GM19193 (cell line): ENCODE results near the gene CARS1.

Experiments used
- POLR2A ChIP-seq: IDR thresholded peaks from 4 replicates; pipeline ENCODE4 v1.6.1; 2011; ENCODE audit not compliant: insufficient read depth, insufficient read length; ENCODE audit errors: extremely low read depth

CARS1 gene

DNA sequence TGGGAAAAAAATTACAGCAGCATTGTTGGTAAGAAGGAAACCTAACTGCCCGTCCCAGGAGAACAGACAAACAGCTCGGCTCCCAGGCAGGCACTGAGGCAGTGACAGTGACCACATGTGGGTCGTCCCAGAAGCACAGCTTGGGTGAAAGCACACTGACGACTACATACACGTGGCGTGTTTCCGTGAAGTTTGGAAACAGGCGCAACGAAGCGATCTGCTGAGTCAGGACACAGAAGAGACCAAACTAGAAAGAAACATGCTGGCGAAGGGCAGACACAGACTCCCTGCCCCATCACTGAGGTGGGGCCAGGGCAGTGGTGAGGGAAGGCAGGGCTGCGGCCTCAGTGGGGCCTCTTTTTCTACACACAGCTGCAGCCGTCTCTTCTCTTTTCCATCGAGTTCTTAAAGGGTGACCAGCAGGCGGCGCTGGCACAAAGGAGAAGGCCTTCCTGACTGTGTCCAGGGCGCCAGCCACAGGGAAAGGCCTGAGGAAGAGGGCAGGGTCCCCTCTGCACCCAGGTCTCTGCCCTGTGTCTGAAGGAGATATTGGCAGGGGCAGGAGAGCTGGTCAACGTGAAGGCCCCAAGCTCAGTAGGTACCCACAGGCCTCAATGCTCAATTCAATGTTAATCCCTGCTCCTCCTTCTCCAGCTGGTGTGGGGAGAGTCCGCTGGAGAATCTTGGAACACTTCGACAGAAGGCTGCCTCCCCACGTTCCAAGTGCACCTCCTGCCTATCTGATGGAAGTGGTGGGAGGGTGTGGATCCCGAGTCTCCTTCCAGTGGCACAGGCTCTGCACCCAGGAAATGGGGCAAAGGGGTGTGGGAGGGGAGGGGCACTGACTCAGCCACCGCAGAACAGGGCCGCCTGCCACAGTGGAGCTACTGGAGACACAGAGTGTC lies 19.9 kb downstream of the CARS1 start:
- no peak for TF ChIP-seq POLR2A

DNA sequence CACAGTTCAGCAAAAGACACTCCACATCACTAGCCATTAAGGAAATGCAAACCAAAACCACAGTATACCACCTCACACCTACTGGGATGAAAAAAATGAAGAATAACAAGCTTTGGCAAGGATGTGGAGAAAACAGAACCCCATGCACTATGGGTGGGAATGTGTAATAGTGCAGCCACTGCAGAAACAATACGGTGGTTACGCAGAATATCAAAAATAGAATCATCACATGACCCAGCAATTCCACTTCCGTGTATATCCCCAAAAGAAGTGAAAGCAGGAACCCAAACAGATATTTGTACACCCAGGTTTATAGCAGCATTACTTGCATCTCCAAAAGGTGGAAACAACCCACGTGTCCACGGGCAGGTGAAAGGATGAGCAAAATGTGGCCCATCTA lies 20.8 kb downstream of the CARS1 start:
- no peak for TF ChIP-seq POLR2A

DNA sequence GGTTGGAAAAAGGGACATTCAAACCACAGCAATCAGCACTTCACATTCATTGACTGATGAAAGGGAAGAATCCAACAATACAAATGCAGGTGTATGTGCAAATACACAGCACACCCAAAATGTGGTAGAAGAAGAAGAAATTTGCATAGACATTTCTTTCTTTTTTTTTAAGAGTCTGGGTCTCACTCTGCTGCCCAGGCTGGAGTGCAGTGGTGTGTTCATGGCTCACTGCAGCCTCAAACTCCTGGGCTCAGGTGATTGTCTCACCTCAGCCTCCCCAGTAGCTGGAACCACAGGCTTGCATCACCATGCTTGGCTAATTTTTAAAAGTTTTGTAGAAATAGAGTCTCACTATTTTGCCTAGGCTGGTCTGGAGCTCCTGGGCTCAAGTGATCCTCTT lies 21.9 kb downstream of the CARS1 start:
- TF ChIP-seq POLR2A = no peak

DNA sequence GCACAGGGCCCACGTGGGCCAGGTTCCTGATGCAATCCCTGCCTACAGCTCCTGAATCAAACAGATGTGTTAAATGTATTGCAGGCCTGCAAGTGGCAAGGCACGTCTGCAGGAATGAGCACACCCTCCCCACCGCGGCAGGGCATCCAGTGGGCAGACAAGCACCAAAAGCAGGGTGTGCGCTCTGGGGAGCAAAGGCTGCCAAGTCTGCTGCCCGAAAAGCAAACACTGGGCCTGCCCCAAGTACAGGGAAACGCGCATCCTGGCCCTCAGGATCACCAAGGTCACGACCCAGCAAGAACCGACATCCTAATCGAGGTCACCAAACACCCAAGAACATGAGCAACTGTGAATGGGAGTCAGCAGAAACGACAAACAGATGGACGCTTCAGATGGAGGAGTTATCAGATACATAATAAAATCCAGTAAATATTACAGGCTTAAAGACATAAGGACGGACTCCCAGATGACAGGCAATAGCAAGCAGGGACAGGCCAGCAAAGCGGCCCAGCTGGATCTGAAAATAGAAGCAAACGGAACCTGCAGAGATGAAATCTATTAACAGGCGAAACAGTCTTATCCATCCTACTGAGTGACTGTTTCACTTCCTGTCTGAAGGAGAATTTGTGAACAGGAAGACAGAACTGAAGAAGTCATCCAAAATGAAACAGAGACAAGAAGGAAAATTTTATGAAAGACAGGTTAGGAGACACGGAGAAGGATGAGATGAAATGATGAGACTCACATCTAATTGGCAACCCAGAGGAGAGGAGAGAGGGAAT lies 26.7 kb downstream of the CARS1 start:
- TF ChIP-seq POLR2A = no peak

DNA sequence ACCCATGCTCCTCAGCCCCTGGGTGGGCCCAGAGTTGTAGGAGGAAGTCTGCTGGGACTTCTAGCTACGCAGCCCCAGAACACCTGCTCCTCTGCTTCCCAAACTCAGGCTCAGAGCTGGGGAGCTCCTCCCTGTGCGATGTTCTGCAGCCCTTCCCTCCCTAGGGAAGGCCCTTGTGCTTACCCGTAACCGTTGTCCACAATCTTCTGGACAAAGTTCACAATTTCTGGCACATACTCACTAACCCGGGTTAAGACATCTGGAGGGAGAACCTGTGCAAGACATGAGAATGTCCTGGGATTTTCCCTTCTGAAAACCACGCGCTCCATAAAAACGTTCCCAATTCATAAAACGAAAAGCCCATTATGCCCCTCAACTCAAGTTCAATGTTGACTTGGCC lies 28.4 kb downstream of the CARS1 start:
- TF ChIP-seq POLR2A = no peak

DNA sequence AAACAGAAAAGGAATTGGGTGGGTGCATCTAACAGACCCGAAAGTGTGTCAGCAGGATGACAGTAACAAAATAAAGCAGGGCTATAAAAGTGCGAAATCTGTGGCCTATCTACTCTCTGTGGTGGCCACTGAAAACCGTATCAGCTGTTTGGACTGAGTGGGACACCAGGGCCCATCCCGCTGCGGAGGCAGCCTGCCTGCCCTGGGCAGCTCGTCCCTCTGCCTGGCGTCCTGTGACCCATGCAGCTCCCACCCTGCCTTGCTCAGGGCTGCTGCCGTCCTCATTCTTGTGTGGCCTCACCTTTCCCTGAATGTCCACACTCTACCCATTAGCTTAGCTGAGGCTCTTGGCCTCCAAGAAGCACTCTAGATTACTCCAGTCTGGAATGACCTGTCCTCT lies 30.4 kb downstream of the CARS1 start:
- TF ChIP-seq POLR2A = no peak

DNA sequence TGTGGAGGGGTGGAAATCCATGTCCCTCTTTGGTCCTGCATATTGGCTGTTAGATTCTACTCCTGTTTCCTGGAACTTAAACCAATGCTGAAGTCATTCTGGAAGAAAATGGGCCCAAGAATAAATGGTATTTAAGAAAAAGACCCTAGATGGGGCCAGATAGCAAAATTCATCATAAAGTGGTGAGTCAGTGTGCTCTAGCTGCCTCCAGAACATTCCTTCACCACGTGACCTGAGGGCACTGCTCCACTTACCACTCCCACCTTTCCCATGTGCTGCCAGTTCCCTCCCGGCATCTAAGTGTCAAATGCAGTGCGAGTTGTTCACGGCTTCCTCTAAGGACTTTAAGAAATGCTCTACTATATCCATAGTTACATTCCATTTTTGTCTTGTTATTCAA lies 34.2 kb downstream of the CARS1 start:
- TF ChIP-seq POLR2A = no peak

DNA sequence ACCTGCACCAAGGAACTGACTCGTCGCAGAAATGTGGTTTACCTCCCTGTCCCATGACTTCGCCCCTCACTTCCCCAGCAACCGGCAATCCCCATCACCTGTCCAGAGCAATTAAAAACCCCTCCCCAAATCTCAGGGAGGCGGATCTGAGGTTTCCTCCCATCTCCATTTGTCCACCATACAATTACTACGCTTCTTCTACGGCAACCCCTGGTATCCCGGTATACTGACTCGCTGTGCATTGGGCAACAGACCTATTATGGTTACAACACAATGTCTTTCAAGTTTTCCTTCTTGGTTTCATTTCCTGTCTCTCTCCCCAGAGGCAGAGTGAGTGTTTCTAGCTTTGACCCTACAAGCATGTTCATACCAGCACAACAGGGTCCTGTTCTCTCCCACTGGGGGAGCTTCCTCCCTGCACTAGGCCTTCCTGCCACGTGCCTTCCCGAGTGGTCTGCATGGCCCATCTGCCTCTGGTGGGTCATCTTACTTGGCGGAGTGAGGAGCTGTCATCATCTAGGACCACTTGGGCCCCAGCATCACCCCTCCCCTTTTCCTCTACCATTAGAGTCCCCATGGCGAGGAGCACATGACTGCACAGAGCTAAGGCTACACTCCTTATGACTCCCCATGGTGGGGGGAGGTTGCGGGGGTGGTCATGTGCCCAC lies 34.8 kb downstream of the CARS1 start:
- TF ChIP-seq POLR2A = no peak

DNA sequence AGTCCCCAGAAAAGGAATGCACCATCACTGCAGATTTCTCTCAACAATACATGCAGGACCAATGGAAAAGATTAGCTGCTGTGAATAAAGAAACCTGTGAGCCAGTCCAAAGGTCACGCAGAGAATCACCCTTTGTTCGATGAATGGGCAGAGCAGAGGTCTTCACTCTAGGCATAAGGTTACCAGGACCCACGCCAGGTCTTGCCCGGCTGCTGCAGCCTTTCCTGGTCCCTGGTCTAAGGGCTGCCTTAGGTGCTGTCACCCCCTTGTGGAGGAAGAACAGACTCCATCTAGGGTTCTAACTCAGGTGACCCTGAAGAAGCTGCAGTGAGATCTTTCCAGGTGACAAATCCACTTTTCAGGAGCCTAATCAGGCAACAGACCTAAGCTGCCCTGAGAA lies 36.1 kb downstream of the CARS1 start:
- no peak for TF ChIP-seq POLR2A

DNA sequence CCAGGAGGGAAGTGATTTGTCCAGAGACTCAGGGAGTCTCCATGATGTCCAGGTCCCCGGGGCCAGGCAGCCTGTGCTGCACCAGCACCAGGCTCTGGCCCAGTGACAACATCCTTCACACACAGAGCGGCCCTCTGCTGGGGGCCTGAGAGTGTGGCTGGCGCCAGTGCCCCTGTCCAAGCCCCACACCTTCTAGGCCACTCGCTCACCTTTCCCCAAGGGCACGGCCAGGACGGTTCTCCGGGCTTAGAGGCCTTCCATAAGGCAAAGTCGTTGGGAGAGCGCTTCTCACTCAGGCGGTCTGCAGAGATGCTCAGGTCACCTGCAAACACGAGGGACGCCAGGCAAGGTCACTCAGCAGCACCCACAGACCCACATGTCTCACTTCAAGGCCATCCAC lies 37.2 kb downstream of the CARS1 start:
- no peak for TF ChIP-seq POLR2A

DNA sequence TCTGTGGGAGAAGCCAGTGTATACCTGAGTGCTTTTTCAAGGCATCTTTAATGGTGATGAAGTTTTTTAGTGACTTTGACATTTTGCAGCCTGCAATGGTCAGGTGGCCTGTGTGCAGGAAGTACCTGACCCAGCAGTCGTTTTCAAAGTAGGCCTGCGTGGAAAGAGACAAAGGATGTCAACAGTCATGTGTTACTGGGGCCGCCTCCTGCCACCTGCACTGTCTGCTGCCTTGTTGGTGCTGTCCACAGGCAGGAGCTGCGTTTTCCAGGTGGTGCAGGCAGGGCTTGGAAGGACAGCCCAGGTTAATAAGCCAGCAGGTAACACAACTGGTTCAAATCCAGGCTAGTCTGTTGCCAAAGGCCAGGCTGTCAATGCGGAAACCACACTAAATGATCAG lies 38.6 kb downstream of the CARS1 start:
- TF ChIP-seq POLR2A = no peak

DNA sequence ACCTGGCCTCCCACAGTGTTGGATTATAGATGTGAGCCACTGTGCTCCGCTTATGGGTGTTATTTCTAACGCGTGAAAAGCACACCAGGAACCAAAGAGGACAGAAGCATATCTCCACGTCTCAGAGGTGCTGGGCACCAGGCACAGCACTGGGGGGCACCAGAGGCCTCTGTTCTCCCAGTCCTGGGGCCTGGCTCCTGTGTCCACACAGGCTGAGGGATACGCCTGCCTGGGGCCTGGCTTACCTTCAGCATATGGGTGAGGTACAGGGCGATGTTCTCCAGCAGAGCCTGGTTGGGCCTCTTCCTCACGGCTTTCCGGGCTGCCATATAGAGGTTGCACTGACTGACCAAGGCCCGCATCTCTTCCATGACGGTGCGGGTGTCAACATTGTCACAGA lies 40.4 kb downstream of the CARS1 start:
- TF ChIP-seq POLR2A = no peak

DNA sequence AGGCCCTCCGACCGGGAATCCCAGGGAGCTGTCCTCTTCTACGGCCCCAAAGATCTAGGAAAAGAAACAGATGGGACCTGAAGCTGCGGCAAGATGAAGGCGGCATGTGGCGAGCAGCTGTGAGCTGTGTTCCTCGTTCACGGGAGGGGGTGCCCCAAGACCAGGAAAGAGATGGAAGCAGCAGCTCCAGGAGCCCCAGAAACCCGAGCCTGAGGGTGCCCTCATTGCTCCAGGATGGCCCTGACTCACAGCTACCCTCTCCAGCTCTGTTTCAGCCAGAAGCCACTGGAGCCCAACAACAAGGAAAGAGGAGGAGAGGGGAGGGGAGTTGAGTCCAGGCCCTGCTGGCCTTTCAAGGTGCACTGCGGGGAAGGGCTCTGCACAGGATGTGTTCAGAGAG lies 41.4 kb downstream of the CARS1 start:
- TF ChIP-seq POLR2A = no peak

DNA sequence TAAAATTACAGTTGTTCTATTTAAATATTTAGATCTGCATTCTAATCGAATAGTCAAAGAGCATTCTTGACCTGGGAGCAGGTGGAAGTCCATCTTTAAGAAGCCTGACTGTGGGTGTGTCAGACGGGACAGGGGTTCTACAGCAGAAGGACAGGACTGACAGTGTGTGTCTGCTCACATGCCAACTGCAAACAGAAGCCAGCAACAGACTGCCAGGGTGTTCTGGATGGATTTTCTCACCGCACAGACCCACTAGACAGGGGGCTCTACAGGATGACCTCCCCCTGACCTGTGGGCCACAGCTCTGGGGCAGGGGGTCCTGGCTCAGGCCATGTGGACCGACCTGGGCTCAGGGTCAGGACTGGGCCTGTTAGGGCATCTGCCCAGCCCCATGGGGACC lies 42.3 kb downstream of the CARS1 start:
- TF ChIP-seq POLR2A = no peak

DNA sequence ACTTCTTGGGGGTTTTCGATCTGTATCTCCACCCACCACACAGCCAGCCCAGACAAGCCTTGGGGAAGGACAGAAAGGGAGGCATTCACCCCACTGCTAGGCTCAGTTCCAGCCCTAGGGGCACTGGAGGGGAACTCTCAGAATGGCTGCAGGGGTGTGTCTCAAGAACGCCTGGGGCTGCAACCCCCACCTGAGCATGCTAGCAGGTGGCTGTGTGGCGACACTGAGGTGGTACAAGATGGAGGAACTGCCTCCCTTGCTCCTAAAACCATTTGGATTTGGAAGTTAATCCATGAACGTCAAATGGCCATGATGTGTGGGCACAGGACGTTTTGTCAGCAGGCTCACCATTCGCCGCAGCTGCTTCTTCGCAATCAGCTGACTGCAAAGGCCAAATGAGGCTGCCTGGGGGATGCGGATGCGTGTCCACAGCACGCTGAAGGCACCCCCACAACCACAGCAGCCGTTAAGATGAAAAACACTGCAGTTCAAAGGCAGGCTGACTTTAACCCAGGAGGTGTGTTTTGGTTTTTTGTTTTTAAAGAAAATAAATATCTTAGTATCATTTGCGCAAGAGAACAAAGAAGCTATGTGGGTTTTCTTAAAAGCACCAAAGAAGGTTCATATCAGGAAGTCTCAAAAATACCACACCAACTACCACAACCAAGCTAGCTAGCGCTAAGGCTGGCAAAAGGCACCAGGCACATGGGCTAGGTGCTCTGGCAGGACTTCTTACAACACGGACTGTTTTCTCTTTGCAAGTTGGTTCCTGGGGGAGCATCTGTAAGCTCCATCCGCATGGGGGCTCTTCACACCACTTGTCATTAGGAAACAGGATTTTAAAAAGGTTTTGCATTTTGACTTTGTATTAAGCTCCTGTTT lies 42.9 kb downstream of the CARS1 start:
- no peak for TF ChIP-seq POLR2A
